ENCODE results near the gene UBA1.

DNA sequence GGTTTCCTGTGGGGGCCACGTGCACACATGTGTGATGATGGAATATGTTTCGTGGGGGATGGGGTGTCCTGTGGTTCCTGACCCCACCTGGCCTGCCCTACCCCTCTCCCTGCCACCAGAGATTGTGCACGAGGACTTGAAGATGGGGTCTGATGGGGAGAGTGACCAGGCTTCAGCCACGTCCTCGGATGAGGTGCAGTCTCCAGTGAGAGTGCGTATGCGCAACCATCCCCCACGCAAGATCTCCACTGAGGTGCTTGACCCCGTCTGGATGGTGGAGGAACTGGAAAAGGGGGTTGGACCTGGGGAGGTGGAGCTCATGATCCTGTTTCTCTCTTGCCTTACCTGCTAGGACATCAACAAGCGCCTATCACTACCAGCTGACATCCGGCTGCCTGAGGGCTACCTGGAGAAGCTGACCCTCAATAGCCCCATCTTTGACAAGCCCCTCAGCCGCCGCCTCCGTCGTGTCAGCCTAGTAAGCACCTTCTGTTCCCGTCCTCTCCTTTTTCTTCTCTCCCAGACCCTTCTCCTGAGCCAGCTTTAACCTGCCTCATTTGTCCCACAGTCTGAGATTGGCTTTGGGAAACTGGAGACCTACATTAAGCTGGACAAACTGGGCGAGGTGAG, 30.8 kb downstream of the UBA1 start:
- TF ChIP-seq POLR2A (IDR thresholded peaks at IDR 0.05) (no peak), EP300 (IDR thresholded peaks at IDR 0.05) (no peak)
- TF ChIP-seq, protein P1, sequence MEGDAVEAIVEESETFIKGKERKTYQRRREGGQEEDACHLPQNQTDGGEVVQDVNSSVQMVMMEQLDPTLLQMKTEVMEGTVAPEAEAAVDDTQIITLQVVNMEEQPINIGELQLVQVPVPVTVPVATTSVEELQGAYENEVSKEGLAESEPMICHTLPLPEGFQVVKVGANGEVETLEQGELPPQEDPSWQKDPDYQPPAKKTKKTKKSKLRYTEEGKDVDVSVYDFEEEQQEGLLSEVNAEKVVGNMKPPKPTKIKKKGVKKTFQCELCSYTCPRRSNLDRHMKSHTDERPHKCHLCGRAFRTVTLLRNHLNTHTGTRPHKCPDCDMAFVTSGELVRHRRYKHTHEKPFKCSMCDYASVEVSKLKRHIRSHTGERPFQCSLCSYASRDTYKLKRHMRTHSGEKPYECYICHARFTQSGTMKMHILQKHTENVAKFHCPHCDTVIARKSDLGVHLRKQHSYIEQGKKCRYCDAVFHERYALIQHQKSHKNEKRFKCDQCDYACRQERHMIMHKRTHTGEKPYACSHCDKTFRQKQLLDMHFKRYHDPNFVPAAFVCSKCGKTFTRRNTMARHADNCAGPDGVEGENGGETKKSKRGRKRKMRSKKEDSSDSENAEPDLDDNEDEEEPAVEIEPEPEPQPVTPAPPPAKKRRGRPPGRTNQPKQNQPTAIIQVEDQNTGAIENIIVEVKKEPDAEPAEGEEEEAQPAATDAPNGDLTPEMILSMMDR (IDR thresholded peaks at IDR 0.05): no peak
